ENCODE measurements around the gene FERMT1. TPM values are rescaled to one million over a fixed set of nuclear protein-coding genes. Genes with fewer than 3 reads are reported as not detected.
A peak's percentile ranks its signal among the peaks of the same experiment; 100 is the strongest.

FERMT1 gene
- total RNA-seq, 1 experiment from 2014 or later, result 30.1 TPM

GRCh38 chr20:6108330-6108729 is 14.5 kb downstream of the FERMT1 start:
- Mint-ChIP-seq H3K27ac (ENCODE audit: unreplicated experiment) (no peak overlapping the region), H3K9me3 (ENCODE audit: unreplicated experiment) (peaks cover 6% of the 10 kb centered on the region), H3K36me3 (ENCODE audit: insufficient read depth, unreplicated experiment) (peaks cover 72% of the 10 kb centered on the region), H3K4me1 (ENCODE audit: low read depth, unreplicated experiment) (no peaks in the 10 kb centered on the region), H3K27me3 (ENCODE audit: insufficient read depth, unreplicated experiment) (no peaks in the 10 kb centered on the region), H3K4me3 (ENCODE audit: unreplicated experiment) (no peak overlapping the region)
- DNase-seq, result peak in 1 of 2 experiments; percentile 23
- Histone ChIP-seq H3K4me3 (ENCODE audit: low read depth, low read length) (no peak overlapping the region), H3K4me1 (peaks cover 7% of the 10 kb centered on the region; the same call in 1 of the 2 replicates), H3K36me3 (ENCODE audit: control insufficient read depth, insufficient read depth, low read length) (peaks cover 2% of the 10 kb centered on the region; the same call in 1 of the 2 replicates), H3K9me3 (no peaks in the 10 kb centered on the region), H3K27me3 (replicated peaks; ENCODE audit: control insufficient read depth, insufficient read depth, low read length) (no peaks in the 10 kb centered on the region)
- no TSS peak for BruUV-seq (replicated peaks)
- CTCF ChIA-PET, result no interaction called here
- intact Hi-C loops (cut with micrococcal nuclease; ENCODE audit: unreplicated experiment), result no loop called here
- POLR2A ChIA-PET, result no interaction called here
- TF ChIP-seq, protein P1, sequence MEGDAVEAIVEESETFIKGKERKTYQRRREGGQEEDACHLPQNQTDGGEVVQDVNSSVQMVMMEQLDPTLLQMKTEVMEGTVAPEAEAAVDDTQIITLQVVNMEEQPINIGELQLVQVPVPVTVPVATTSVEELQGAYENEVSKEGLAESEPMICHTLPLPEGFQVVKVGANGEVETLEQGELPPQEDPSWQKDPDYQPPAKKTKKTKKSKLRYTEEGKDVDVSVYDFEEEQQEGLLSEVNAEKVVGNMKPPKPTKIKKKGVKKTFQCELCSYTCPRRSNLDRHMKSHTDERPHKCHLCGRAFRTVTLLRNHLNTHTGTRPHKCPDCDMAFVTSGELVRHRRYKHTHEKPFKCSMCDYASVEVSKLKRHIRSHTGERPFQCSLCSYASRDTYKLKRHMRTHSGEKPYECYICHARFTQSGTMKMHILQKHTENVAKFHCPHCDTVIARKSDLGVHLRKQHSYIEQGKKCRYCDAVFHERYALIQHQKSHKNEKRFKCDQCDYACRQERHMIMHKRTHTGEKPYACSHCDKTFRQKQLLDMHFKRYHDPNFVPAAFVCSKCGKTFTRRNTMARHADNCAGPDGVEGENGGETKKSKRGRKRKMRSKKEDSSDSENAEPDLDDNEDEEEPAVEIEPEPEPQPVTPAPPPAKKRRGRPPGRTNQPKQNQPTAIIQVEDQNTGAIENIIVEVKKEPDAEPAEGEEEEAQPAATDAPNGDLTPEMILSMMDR (IDR thresholded peaks at IDR 0.05; ENCODE audit: insufficient read depth in 1 of 2, low read depth in 1 of 2, low read length in 1 of 2, severe bottlenecking in 1 of 2, unreplicated experiment in 1 of 2), result no peak

DNA sequence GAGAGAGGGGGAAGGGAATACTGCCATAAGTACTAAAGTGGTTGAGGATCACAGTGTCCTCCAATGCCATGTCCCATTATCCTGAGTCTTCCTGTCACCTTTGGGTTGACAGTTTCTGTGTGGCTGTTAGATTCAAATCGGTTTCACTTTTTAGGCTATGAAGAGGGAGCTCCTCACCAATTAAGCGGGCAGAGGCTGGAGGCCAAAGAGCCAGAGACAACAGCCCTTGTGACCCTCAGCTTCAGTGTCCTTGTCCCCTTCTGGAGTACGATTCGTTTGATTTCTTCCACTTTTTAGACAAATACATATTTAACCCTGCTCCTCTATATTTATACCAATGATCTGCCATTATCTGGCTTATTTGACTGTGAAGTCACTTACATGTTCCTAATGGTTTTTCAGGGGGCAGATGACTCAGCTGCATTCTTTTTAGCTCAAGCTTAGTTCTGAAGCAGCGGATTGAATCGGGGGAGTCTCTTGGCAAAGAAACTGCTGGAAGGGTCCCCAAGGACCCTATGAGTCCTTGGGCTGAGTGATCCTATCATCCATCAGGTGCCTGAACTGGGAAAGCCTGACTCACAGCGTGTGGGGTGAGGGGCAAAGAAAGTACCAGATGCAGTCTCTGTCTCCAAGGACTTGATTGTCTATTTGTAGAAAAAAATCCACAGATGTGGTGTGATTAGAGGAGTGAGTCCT is 18.2 kb downstream of the FERMT1 start:
- H3K27me3 ChIP-seq (replicated peaks; ENCODE audit: control insufficient read depth, insufficient read depth, low read length), result no peaks in the 10 kb centered on the region; the same call in 1 of the 2 replicates
- no peaks in the 10 kb centered on the region for H3K9me3 ChIP-seq
- intact Hi-C loops (cut with micrococcal nuclease; ENCODE audit: unreplicated experiment), result no loop called here
- DNase-seq, result no peak
- Mint-ChIP-seq H3K4me1 (ENCODE audit: low read depth, unreplicated experiment) (no peaks in the 10 kb centered on the region), H3K27me3 (ENCODE audit: insufficient read depth, unreplicated experiment) (no peaks in the 10 kb centered on the region), H3K27ac (ENCODE audit: unreplicated experiment) (no peak overlapping the region), H3K4me3 (ENCODE audit: unreplicated experiment) (no peak overlapping the region), H3K36me3 (ENCODE audit: insufficient read depth, unreplicated experiment) (peaks cover 59% of the 10 kb centered on the region), H3K9me3 (ENCODE audit: unreplicated experiment) (no peaks in the 10 kb centered on the region)
- H3K4me1 ChIP-seq, result peaks cover 7% of the 10 kb centered on the region; the same call in 1 of the 2 replicates
- TF ChIP-seq, protein P1 (IDR thresholded peaks at IDR 0.05; ENCODE audit: insufficient read depth in 1 of 2, low read depth in 1 of 2, low read length in 1 of 2, severe bottlenecking in 1 of 2, unreplicated experiment in 1 of 2), result no peak
- H3K36me3 ChIP-seq (ENCODE audit: control insufficient read depth, insufficient read depth, low read length), result peaks cover 2% of the 10 kb centered on the region; the same call in 1 of the 2 replicates
- ChIA-PET CTCF (no interaction called here), POLR2A (no interaction called here)
- H3K4me3 ChIP-seq (ENCODE audit: low read depth, low read length), result no peak overlapping the region
- BruUV-seq (replicated peaks), result no TSS peak

GRCh38 chr20:6103301-6103700 is 19.5 kb downstream of the FERMT1 start:
- peaks cover 2% of the 10 kb centered on the region; the same call in 1 of the 2 replicates for H3K36me3 ChIP-seq (ENCODE audit: control insufficient read depth, insufficient read depth, low read length)
- no peaks in the 10 kb centered on the region; the same call in 1 of the 2 replicates for H3K27me3 ChIP-seq (replicated peaks; ENCODE audit: control insufficient read depth, insufficient read depth, low read length)
- Mint-ChIP-seq H3K4me1 (ENCODE audit: low read depth, unreplicated experiment) (no peaks in the 10 kb centered on the region), H3K27me3 (ENCODE audit: insufficient read depth, unreplicated experiment) (no peaks in the 10 kb centered on the region), H3K36me3 (ENCODE audit: insufficient read depth, unreplicated experiment) (peaks cover 52% of the 10 kb centered on the region), H3K9me3 (ENCODE audit: unreplicated experiment) (no peaks in the 10 kb centered on the region), H3K27ac (ENCODE audit: unreplicated experiment) (no peak overlapping the region), H3K4me3 (ENCODE audit: unreplicated experiment) (no peak overlapping the region)
- TF ChIP-seq, protein P1 (IDR thresholded peaks at IDR 0.05; ENCODE audit: insufficient read depth in 1 of 2, low read depth in 1 of 2, low read length in 1 of 2, severe bottlenecking in 1 of 2, unreplicated experiment in 1 of 2), result no peak
- ChIA-PET CTCF (no interaction called here), POLR2A (no interaction called here)
- no peaks in the 10 kb centered on the region for H3K9me3 ChIP-seq
- intact Hi-C loops (cut with micrococcal nuclease; ENCODE audit: unreplicated experiment), result no loop called here
- no peak for DNase-seq
- BruUV-seq (replicated peaks), result no TSS peak
- peaks cover 5% of the 10 kb centered on the region; the same call in 1 of the 2 replicates for H3K4me1 ChIP-seq
- H3K4me3 ChIP-seq (ENCODE audit: low read depth, low read length), result no peak overlapping the region
